HEK293 (cell line): Measurements from ENCODE around the gene TLE2.

Source experiments
- CTCF ChIP-seq: fragments of 450-650 bp; formaldehyde crosslinking; IDR thresholded peaks from 2 replicates; pipeline ENCODE4 v1.5.1; 2016; ENCODE audit warnings: missing biosample characterization, missing genetic modification characterization
- YY1 ChIP-seq: fragments of 450-650 bp; formaldehyde crosslinking; IDR thresholded peaks from 2 replicates; pipeline ENCODE4 v1.5.1; 2018; ENCODE audit warnings: missing biosample characterization, missing genetic modification characterization
- YY2 ChIP-seq: fragments of 450-650 bp; formaldehyde crosslinking; IDR thresholded peaks from 2 replicates; pipeline ENCODE4 v1.5.1; 2016; ENCODE audit warnings: missing biosample characterization, missing genetic modification characterization
- ZFP69B ChIP-seq: fragments of 450-650 bp; formaldehyde crosslinking; IDR thresholded peaks from 2 replicates; pipeline ENCODE4 v1.5.1; 2016; ENCODE audit warnings: missing biosample characterization, missing genetic modification characterization
- ZNF138 ChIP-seq: fragments of 450-650 bp; formaldehyde crosslinking; IDR thresholded peaks from 2 replicates; pipeline ENCODE4 v1.5.1; 2016; ENCODE audit warnings: missing biosample characterization, missing genetic modification characterization, borderline replicate concordance
- ZNF404 ChIP-seq: fragments of 450-650 bp; formaldehyde crosslinking; IDR thresholded peaks from 2 replicates; pipeline ENCODE4 v1.5.1; 2017; ENCODE audit warnings: missing biosample characterization, missing genetic modification characterization
- ZNF558 ChIP-seq: fragments of 450-650 bp; formaldehyde crosslinking; IDR thresholded peaks from 2 replicates; pipeline ENCODE4 v1.5.1; 2016; ENCODE audit warnings: missing biosample characterization, missing genetic modification characterization
- ZNF785 ChIP-seq: fragments of 450-650 bp; formaldehyde crosslinking; IDR thresholded peaks from 2 replicates; pipeline ENCODE4 v1.5.1; 2016; ENCODE audit warnings: missing biosample characterization, missing genetic modification characterization

- no peak for TF ChIP-seq YY1
- peak; percentile 84 for TF ChIP-seq ZFP69B (tag by site-specific recombination)
- no peak for TF ChIP-seq ZNF138 (tag by site-specific recombination)
- no peak for TF ChIP-seq CTCF (tag by site-specific recombination)
- TF ChIP-seq ZNF404 (tag by site-specific recombination): no peak
- TF ChIP-seq ZNF785 (tag by site-specific recombination): no peak
- TF ChIP-seq YY2 (tag by site-specific recombination): no peak
- no peak for TF ChIP-seq ZNF558 (tag by site-specific recombination)
These were observed 17.8 kb upstream of the TLE2 start for GRCh38 chr19:3046698-3047495.
